HCT116 (cell line): ENCODE results near the gene SPRR5. TPM values are rescaled to one million over a fixed set of nuclear protein-coding genes. Genes with fewer than 3 reads are reported as not detected.

Experiments used
- ATAC-seq: fragments of 200-7000 bp; cut with Tn5 transposase; 2 replicates; pipeline ENCODE4 v1.9.1; 2020; ENCODE audit warnings: mild to moderate bottlenecking, moderate library complexity
- BruUV-seq: library from RNA; stranded (reverse); fragments of 400-500 nt; replicated peaks from 2 replicates; lab custom pipeline; 2021; lab: Mats Ljungman, UMichigan
- CTCF ChIA-PET: fragments of 300-600 bp; sonication (Branson Sonifier 250); formaldehyde crosslinking; loops from one replicate; lab custom pipeline; 2021; ENCODE audit warnings: antibody characterized with exemption; lab: Charles Lee
- POLR2A ChIA-PET: fragments of 300-600, 350-600 bp; sonication (Branson Sonifier 250); formaldehyde crosslinking; loops from one replicate; lab custom pipeline; 2021; ENCODE audit warnings: antibody characterized with exemption; lab: Charles Lee
- RAD21 ChIA-PET, 2 experiments: fragments of 300-600 bp; sonication (Branson Sonifier 250); formaldehyde crosslinking; loops; one replicate each; lab custom pipeline; 2023; ENCODE audit warnings: low total read pairs in 2 of 2; ENCODE audit not compliant: uncharacterized antibody in 2 of 2, unreplicated experiment in 2 of 2, low non-redundant PET in 1 of 2; lab: Charles Lee
- DNase-seq: peaks from one replicate; pipeline ENCODE4 v3.0.0-alpha.2; 2010; ENCODE audit warnings: low read depth, low spot score
- H2AFZ ChIP-seq: fragments of 200-600 bp; shearing (Covaris generic), sonication (generic); 2 replicates; pipeline ENCODE4 v1.6.1; 2017; ENCODE audit warnings: low read depth, mixed run types, mixed read lengths, antibody characterized with exemption, low read length; ENCODE audit not compliant: poor library complexity, severe bottlenecking
- H3K27ac ChIP-seq: 2 replicates; pipeline ENCODE4 v1.5.1; 2012; ENCODE audit warnings: low read depth, low read length
- H3K27me3 ChIP-seq: fragments of 200-600 bp; sonication (generic); 2 replicates; pipeline ENCODE4 v1.6.1; 2016; ENCODE audit warnings: mixed run types, low read length, mixed read lengths; ENCODE audit not compliant: insufficient read depth
- H3K36me3 ChIP-seq, 2 experiments: fragments of 200-500 bp in 1 of 2; fragments of 200-600 bp in 1 of 2; sonication (Bioruptor generic) in 1 of 2; sonication (generic) in 1 of 2; 2 replicates each; pipeline versions ENCODE4 v1.5.1 to v1.6.1; 2014 to 2016; ENCODE audit warnings: low read length in 2 of 2, inconsistent platforms in 1 of 2, mixed read lengths in 1 of 2, mixed run types in 1 of 2; ENCODE audit not compliant: insufficient read depth in 2 of 2, control insufficient read depth in 1 of 2
- H3K4me1 ChIP-seq, 2 experiments: fragments of 200-600 bp in 1 of 2; sonication (generic) in 1 of 2; 2 replicates each; pipeline versions ENCODE4 v1.5.1 to v1.6.1; 2012 to 2017; ENCODE audit warnings: low read length in 2 of 2, inconsistent platforms in 1 of 2, mild to moderate bottlenecking in 1 of 2, mixed read lengths in 1 of 2, mixed run types in 1 of 2, moderate library complexity in 1 of 2; ENCODE audit not compliant: insufficient read depth in 2 of 2, control insufficient read depth in 1 of 2
- H3K4me2 ChIP-seq: fragments of 200-600 bp; sonication (generic); 2 replicates; pipeline ENCODE4 v1.6.1; 2017; ENCODE audit warnings: mixed run types, low read length, mixed read lengths
- H3K4me3 ChIP-seq, 2 experiments: fragments of 200-600 bp in 1 of 2; sonication (generic) in 1 of 2; replicated peaks in 1 of 2; 2 replicates each; pipeline ENCODE4 v1.5.1; 2011 to 2016; ENCODE audit warnings: low read length in 2 of 2, control low read depth in 1 of 2, low read depth in 1 of 2, mild to moderate bottlenecking in 1 of 2, mixed read lengths in 1 of 2, mixed run types in 1 of 2
- H3K79me2 ChIP-seq: fragments of 200-600 bp; sonication (generic); 2 replicates; pipeline ENCODE4 v1.6.1; 2017; ENCODE audit warnings: mild to moderate bottlenecking, mixed run types, low read length, moderate library complexity, mixed read lengths; ENCODE audit not compliant: insufficient read depth
- H3K9ac ChIP-seq: fragments of 200-600 bp; sonication (generic); 2 replicates; pipeline ENCODE4 v1.6.1; 2016; ENCODE audit warnings: low read length, mixed read lengths
- H3K9me2 ChIP-seq: fragments of 200-600 bp; sonication (generic), shearing (Covaris generic); 2 replicates; pipeline ENCODE4 v1.6.1; 2017; ENCODE audit warnings: mixed run types, mild to moderate bottlenecking, moderate library complexity; ENCODE audit not compliant: insufficient read depth
- H3K9me3 ChIP-seq, 2 experiments: fragments of 200-500 bp in 1 of 2; fragments of 200-600 bp in 1 of 2; sonication (Bioruptor generic) in 1 of 2; sonication (generic) in 1 of 2; 2 replicates each; pipeline ENCODE4 v1.6.1; 2014 to 2017; ENCODE audit warnings: low read length in 2 of 2, mixed read lengths in 2 of 2, inconsistent platforms in 1 of 2, low read depth in 1 of 2, mild to moderate bottlenecking in 1 of 2, mixed run types in 1 of 2, moderate library complexity in 1 of 2; ENCODE audit not compliant: control insufficient read depth in 1 of 2, insufficient read depth in 1 of 2
- H4K20me1 ChIP-seq: fragments of 200-600 bp; sonication (generic), shearing (Covaris generic); 2 replicates; pipeline ENCODE4 v1.6.1; 2017; ENCODE audit warnings: mixed run types, mild to moderate bottlenecking, moderate library complexity; ENCODE audit not compliant: insufficient read depth
- CBX3 ChIP-seq: IDR thresholded peaks from 2 replicates; pipeline ENCODE4 v1.6.1; 2012; ENCODE audit warnings: low read depth
- CEBPB ChIP-seq: IDR thresholded peaks from 2 replicates; pipeline ENCODE4 v1.6.1; 2012; ENCODE audit warnings: low read depth
- EGR1 ChIP-seq: IDR thresholded peaks from 2 replicates; pipeline ENCODE4 v1.6.1; 2012; ENCODE audit warnings: low read depth
- ELF1 ChIP-seq: IDR thresholded peaks from 2 replicates; pipeline ENCODE4 v1.6.1; 2012; ENCODE audit warnings: low read depth, borderline replicate concordance
- EZH2 ChIP-seq: fragments of 200-600 bp; sonication (generic); IDR thresholded peaks from 2 replicates; pipeline ENCODE4 v1.6.1; 2017; ENCODE audit warnings: antibody characterized with exemption, mixed run types
- POLR2A ChIP-seq: IDR thresholded peaks from 2 replicates; pipeline ENCODE4 v1.7.0; 2011; ENCODE audit warnings: borderline replicate concordance; ENCODE audit not compliant: insufficient read depth, insufficient read length; ENCODE audit errors: extremely low read depth
- RAD21 ChIP-seq: IDR thresholded peaks from 2 replicates; pipeline ENCODE4 v1.6.1; 2012; ENCODE audit warnings: low read depth, mild to moderate bottlenecking
- SIN3A ChIP-seq: IDR thresholded peaks from 2 replicates; pipeline ENCODE4 v1.6.1; 2012; ENCODE audit warnings: low read depth
- SP1 ChIP-seq: IDR thresholded peaks from 2 replicates; pipeline ENCODE4 v1.6.1; 2012; ENCODE audit warnings: low read depth
- SRF ChIP-seq: IDR thresholded peaks from 2 replicates; pipeline ENCODE4 v1.6.1; 2012; ENCODE audit warnings: low read depth
- TCF7L2 ChIP-seq: IDR thresholded peaks from 2 replicates; pipeline ENCODE4 v1.7.0; 2011; ENCODE audit warnings: borderline replicate concordance, inconsistent platforms; ENCODE audit not compliant: insufficient read depth, insufficient read length; ENCODE audit errors: extremely low read depth
- YY1 ChIP-seq: IDR thresholded peaks from 2 replicates; pipeline ENCODE4 v1.6.1; 2011; ENCODE audit warnings: low read length, low read depth, moderate library complexity, mild to moderate bottlenecking; ENCODE audit not compliant: insufficient replicate concordance; ENCODE audit errors: extremely low read depth
- intact Hi-C: fragments of 100-400 bp; cut with micrococcal nuclease; formaldehyde crosslinking; loops from 2 replicates; pipeline ENCODE4 v1.10.0; 2022
- total RNA-seq: library from RNA; stranded (reverse); gene quantifications from one replicate; pipeline ENCODE4 v1.2.1, GENCODE V29; 2021; ENCODE audit not compliant: unreplicated experiment
- TF ChIP-seq, protein P1 (sequence below): IDR thresholded peaks from 2 replicates; pipeline ENCODE4 v1.6.1; 2011; ENCODE audit warnings: mild to moderate bottlenecking, low read length, moderate library complexity; ENCODE audit not compliant: insufficient replicate concordance; ENCODE audit errors: extremely low read depth
- TF ChIP-seq, protein P2 (sequence below): IDR thresholded peaks from 2 replicates; pipeline ENCODE4 v1.6.1; 2012
- TF ChIP-seq, protein P3 (sequence below): IDR thresholded peaks from 2 replicates; pipeline ENCODE4 v1.6.1; 2012

The SPRR5 gene
- total RNA-seq, 1 experiment from 2014 or later: not detected

DNA sequence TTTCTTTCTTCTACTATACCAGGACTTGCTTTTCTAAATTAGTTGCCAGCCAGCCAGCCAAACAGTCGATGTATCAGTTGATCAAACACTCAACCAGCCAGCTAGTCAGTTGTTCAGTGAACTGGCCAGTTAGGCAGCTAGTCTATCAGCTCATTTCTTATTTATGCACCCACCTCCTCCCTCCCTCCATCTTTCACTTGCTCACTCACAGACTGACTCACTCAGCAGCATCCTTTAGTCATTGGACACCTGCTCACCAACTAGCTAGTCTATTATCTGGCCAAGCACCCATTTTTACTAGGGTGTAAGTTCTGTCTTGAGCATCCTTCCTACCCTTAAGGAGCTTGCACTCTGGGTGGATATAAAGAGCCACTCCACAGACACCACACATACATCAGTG is 17.5 kb downstream of the SPRR5 start:
- Histone ChIP-seq H3K4me2 (no peak overlapping the region), H2AFZ (no peak overlapping the region), H3K4me1 (no peaks in the 10 kb centered on the region), H3K27ac (no peak overlapping the region), H3K9me2 (no peaks in the 10 kb centered on the region), H3K9me3 (no peaks in the 10 kb centered on the region), H3K4me3 (no peak overlapping the region), H3K79me2 (no peaks in the 10 kb centered on the region), H3K36me3 (no peaks in the 10 kb centered on the region), H3K9ac (no peak overlapping the region), H3K27me3 (peaks cover 18% of the 10 kb centered on the region), H4K20me1 (no peaks in the 10 kb centered on the region; the same call in 1 of the 2 replicates)
- ChIA-PET RAD21 (no interaction called here), POLR2A (no interaction called here), CTCF (no interaction called here)
- intact Hi-C loops: no loop called here
- DNase-seq: no peak
- TF ChIP-seq, protein P1, sequence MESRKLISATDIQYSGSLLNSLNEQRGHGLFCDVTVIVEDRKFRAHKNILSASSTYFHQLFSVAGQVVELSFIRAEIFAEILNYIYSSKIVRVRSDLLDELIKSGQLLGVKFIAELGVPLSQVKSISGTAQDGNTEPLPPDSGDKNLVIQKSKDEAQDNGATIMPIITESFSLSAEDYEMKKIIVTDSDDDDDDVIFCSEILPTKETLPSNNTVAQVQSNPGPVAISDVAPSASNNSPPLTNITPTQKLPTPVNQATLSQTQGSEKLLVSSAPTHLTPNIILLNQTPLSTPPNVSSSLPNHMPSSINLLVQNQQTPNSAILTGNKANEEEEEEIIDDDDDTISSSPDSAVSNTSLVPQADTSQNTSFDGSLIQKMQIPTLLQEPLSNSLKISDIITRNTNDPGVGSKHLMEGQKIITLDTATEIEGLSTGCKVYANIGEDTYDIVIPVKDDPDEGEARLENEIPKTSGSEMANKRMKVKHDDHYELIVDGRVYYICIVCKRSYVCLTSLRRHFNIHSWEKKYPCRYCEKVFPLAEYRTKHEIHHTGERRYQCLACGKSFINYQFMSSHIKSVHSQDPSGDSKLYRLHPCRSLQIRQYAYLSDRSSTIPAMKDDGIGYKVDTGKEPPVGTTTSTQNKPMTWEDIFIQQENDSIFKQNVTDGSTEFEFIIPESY: no peak
- TF ChIP-seq YY1: no peak
- TF ChIP-seq, protein P2, sequence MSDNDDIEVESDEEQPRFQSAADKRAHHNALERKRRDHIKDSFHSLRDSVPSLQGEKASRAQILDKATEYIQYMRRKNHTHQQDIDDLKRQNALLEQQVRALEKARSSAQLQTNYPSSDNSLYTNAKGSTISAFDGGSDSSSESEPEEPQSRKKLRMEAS: no peak
- no peak for TF ChIP-seq SP1
- no peak for TF ChIP-seq CBX3
- no TSS peak for BruUV-seq
- no peak for ATAC-seq

DNA sequence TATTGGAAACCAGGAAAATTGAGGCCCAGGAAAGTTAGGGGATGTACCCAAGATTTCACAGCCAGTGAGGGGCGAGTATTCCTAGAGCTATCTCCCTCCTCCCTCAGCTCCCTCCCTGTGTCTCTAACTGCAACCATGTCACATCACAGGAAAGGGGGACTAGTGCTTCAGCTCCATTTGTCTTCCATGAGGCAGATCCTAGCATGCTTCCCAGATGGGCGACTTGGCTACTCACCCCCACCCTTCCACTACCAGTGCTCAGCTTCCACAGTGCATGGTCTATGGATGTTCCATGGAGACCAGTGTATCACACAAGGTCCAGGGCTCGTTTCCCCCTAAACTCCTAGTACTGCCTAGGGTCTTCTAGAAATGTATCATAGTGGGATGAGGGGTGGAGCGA is 18.8 kb downstream of the SPRR5 start:
- ChIA-PET POLR2A (no interaction called here), RAD21 (no interaction called here), CTCF (no interaction called here)
- Histone ChIP-seq H2AFZ (no peak overlapping the region), H3K4me2 (no peak overlapping the region), H3K9ac (no peak overlapping the region), H3K4me3 (no peak overlapping the region), H3K79me2 (no peaks in the 10 kb centered on the region), H3K9me3 (no peaks in the 10 kb centered on the region), H3K4me1 (no peaks in the 10 kb centered on the region), H4K20me1 (no peaks in the 10 kb centered on the region; the same call in 1 of the 2 replicates), H3K9me2 (no peaks in the 10 kb centered on the region), H3K27ac (no peak overlapping the region), H3K36me3 (no peaks in the 10 kb centered on the region), H3K27me3 (peaks cover 21% of the 10 kb centered on the region)
- intact Hi-C loops: no loop called here
- DNase-seq (no peak), ATAC-seq (no peak)
- BruUV-seq: no TSS peak
- TF ChIP-seq ELF1 (no peak), SRF (no peak), SIN3A (no peak), YY1 (no peak), EZH2 (no peak), EGR1 (no peak), RAD21 (no peak), TCF7L2 (no peak), CEBPB (no peak), POLR2A (no peak)
- TF ChIP-seq, protein P1: no peak
- TF ChIP-seq, protein P3, sequence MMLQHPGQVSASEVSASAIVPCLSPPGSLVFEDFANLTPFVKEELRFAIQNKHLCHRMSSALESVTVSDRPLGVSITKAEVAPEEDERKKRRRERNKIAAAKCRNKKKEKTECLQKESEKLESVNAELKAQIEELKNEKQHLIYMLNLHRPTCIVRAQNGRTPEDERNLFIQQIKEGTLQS: no peak
- TF ChIP-seq, protein P2: no peak
